HepG2 (cell line): ENCODE data around the gene MYO1B. TPM values are rescaled to one million over a fixed set of nuclear protein-coding genes. Genes with fewer than 3 reads are reported as not detected.

Source experiments
- GFI1 ChIP-seq: sonication (generic); formaldehyde crosslinking; IDR thresholded peaks from 2 replicates; pipeline ENCODE4 v1.5.0; 2020; ENCODE audit warnings: missing genetic modification reagents, mild to moderate bottlenecking, borderline replicate concordance
- HNF4A ChIP-seq: sonication (generic); formaldehyde crosslinking; IDR thresholded peaks from 2 replicates; pipeline ENCODE4 v1.4.0; 2020; ENCODE audit warnings: missing genetic modification reagents
- KAT2B ChIP-seq: fragments of 150-350 bp; IDR thresholded peaks from 2 replicates; pipeline ENCODE4 v1.6.1; 2014; ENCODE audit warnings: low read depth, low read length, borderline replicate concordance
- MAFK ChIP-seq, 2 experiments: IDR thresholded peaks in 1 of 2; conservative IDR thresholded peaks in 1 of 2; 2 replicates each; pipeline ENCODE4 v1.6.1; 2011; ENCODE audit warnings: improper control_type of control experiment in 2 of 2, low read length in 2 of 2
- NR3C1 ChIP-seq: sonication (generic); formaldehyde crosslinking; IDR thresholded peaks from 2 replicates; pipeline ENCODE4 v1.4.0; 2020; ENCODE audit warnings: missing genetic modification reagents
- PPARG ChIP-seq: conservative IDR thresholded peaks from 2 replicates; pipeline ENCODE4 v1.6.1; 2016; ENCODE audit warnings: missing biosample characterization, missing genetic modification reagents
- REL ChIP-seq: sonication (generic); formaldehyde crosslinking; conservative IDR thresholded peaks from 2 replicates; pipeline ENCODE4 v1.8.0; 2022; ENCODE audit warnings: mild to moderate bottlenecking, missing genetic modification reagents, moderate library complexity
- SIX4 ChIP-seq: sonication (generic); formaldehyde crosslinking; IDR thresholded peaks from 2 replicates; pipeline ENCODE4 v1.4.0; 2020; ENCODE audit warnings: missing genetic modification reagents
- TRAFD1 ChIP-seq: sonication (generic); formaldehyde crosslinking; IDR thresholded peaks from 2 replicates; pipeline ENCODE4 v1.5.1; 2020; ENCODE audit warnings: missing genetic modification reagents, mild to moderate bottlenecking, borderline replicate concordance
- ZBTB8A ChIP-seq: sonication (generic); formaldehyde crosslinking; IDR thresholded peaks from 2 replicates; pipeline ENCODE4 v1.4.0; 2020; ENCODE audit warnings: mild to moderate bottlenecking, low read depth, missing genetic modification reagents, borderline replicate concordance
- ZMYM3 ChIP-seq: sonication (generic); formaldehyde crosslinking; IDR thresholded peaks from 2 replicates; pipeline ENCODE4 v1.5.1; 2020; ENCODE audit warnings: mild to moderate bottlenecking, missing genetic modification reagents
- ZNF280B ChIP-seq: sonication (generic); formaldehyde crosslinking; IDR thresholded peaks from 2 replicates; pipeline ENCODE4 v1.5.0; 2020; ENCODE audit warnings: missing genetic modification reagents, mild to moderate bottlenecking, borderline replicate concordance
- ZNF318 ChIP-seq: sonication (generic); formaldehyde crosslinking; IDR thresholded peaks from 2 replicates; pipeline ENCODE4 v1.4.0; 2020; ENCODE audit warnings: mild to moderate bottlenecking, missing genetic modification reagents
- ZNF331 ChIP-seq: sonication (generic); formaldehyde crosslinking; IDR thresholded peaks from 2 replicates; pipeline ENCODE4 v1.4.0; 2020; ENCODE audit warnings: missing genetic modification reagents
- ZNF574 ChIP-seq: sonication (generic); formaldehyde crosslinking; IDR thresholded peaks from 2 replicates; pipeline ENCODE4 v1.4.0; 2020; ENCODE audit warnings: missing genetic modification reagents
- ZNF605 ChIP-seq: sonication (generic); formaldehyde crosslinking; IDR thresholded peaks from 2 replicates; pipeline ENCODE4 v1.8.0; 2022; ENCODE audit warnings: mild to moderate bottlenecking, missing genetic modification reagents
- polyA plus RNA-seq, 8 experiments: library from polyadenylated mRNA; depleted of rRNA in 3 of 8; stranded (reverse) in 7 of 8; unstranded in 1 of 8; fragments of >200 nt; fragmentation: Illumina TruSeq in 4 of 8; extraction: Trizol in 4 of 8; gene quantifications; 2 replicates each; pipeline versions ENCODE4 v1.2.1 to v1.2.3, GENCODE V29; 2011 to 2016; ENCODE audit warnings: low read depth in 4 of 8, missing spikeins in 1 of 8, mixed read lengths in 1 of 8; ENCODE audit not compliant: insufficient read depth in 1 of 8
- total RNA-seq, 5 experiments: library from RNA; depleted of rRNA; stranded (reverse); fragments of >200 nt; fragmentation: Illumina TruSeq; extraction: Trizol; gene quantifications; 2 replicates each; pipeline ENCODE4 v1.2.3, GENCODE V29; 2016; ENCODE audit warnings: low read depth in 1 of 5

MYO1B gene
- total and polyA plus RNA-seq, 2 of the 13 experiments (the other 11 are each of a cell fraction or from before 2014, with no cell fraction given): 36.9 to 89.8 TPM

- TF ChIP-seq ZNF318 (CRISPR knock-in tag): no peak
- TF ChIP-seq NR3C1 (CRISPR knock-in tag): no peak
- no peak; the same call in 1 of the 2 replicates for TF ChIP-seq ZMYM3
- TF ChIP-seq SIX4 (CRISPR knock-in tag): peak; percentile 67; the same call in 1 of the 2 replicates
- TF ChIP-seq ZBTB8A (CRISPR knock-in tag): no peak
- TF ChIP-seq HNF4A: peak; percentile 86
- TF ChIP-seq REL (CRISPR knock-in tag): no peak
- no peak for TF ChIP-seq ZNF605 (CRISPR knock-in tag)
- TF ChIP-seq ZNF574 (CRISPR knock-in tag): 0 out of 2 replicates have a peak, but pooled peaks have one; percentile 22
- 0 out of 2 replicates have a peak, but pooled peaks have one; percentile 22 for TF ChIP-seq GFI1 (CRISPR knock-in tag)
- TF ChIP-seq ZNF331 (CRISPR knock-in tag): peak; percentile 37; the same call in 1 of the 2 replicates
- TF ChIP-seq KAT2B: no peak
- TF ChIP-seq ZNF280B (CRISPR knock-in tag): no peak
- TF ChIP-seq MAFK (conservative IDR thresholded peaks at IDR 0.05 in 1 of 2, IDR thresholded peaks at IDR 0.05 in 1 of 2; ENCODE audit: low read length in 2 of 2): peak in 1 of 2 experiments; percentile 72; a peak in 2 of 4 replicates
- TF ChIP-seq TRAFD1 (CRISPR knock-in tag): no peak
- TF ChIP-seq PPARG (CRISPR knock-in tag): no peak
Observed at GRCh38 chr2:191318729-191319078, 73.5 kb downstream of the MYO1B start (continued).
